ENCODE measurements around the gene HPSE2. TPM values are rescaled to one million over a fixed set of nuclear protein-coding genes. Genes with fewer than 3 reads are reported as not detected.
A peak's percentile ranks its signal among the peaks of the same experiment; 100 is the strongest.

HPSE2 gene
- total RNA-seq, 1 experiment from 2014 or later = 0.20 TPM

GRCh38 chr10:98423691-98424120, 811.9 kb downstream of the HPSE2 start:
- H3K14ac ChIP-seq (ENCODE audit: insufficient read depth, low read length) = no peak overlapping the region
- H2BK12ac ChIP-seq (ENCODE audit: insufficient read length, low read depth, low read length) = no peak overlapping the region
- no peak overlapping the region for H2BK20ac ChIP-seq (ENCODE audit: low read depth, low read length, poor library complexity, severe bottlenecking)
- no peak overlapping the region for H4K8ac ChIP-seq (replicated peaks; ENCODE audit: insufficient read length, low read depth, low read length)
- H3K27ac ChIP-seq (ENCODE audit: insufficient read length, low read depth, low read length) = no peak overlapping the region
- H3K23me2 ChIP-seq (ENCODE audit: insufficient read length, low read depth, low read length, poor library complexity, severe bottlenecking) = no peaks in the 10 kb centered on the region
- no peak overlapping the region for H4K91ac ChIP-seq (ENCODE audit: insufficient read length, low read depth, low read length)
- H3K23ac ChIP-seq (ENCODE audit: insufficient read length, low read depth, low read length) = no peak overlapping the region
- H3K4me1 Mint-ChIP-seq = peaks cover 2% of the 10 kb centered on the region in 2 experiments; a peak in 2 of 4 replicates
- H3T11ph ChIP-seq (ENCODE audit: low read length) = no peak overlapping the region
- TF ChIP-seq, protein P1, sequence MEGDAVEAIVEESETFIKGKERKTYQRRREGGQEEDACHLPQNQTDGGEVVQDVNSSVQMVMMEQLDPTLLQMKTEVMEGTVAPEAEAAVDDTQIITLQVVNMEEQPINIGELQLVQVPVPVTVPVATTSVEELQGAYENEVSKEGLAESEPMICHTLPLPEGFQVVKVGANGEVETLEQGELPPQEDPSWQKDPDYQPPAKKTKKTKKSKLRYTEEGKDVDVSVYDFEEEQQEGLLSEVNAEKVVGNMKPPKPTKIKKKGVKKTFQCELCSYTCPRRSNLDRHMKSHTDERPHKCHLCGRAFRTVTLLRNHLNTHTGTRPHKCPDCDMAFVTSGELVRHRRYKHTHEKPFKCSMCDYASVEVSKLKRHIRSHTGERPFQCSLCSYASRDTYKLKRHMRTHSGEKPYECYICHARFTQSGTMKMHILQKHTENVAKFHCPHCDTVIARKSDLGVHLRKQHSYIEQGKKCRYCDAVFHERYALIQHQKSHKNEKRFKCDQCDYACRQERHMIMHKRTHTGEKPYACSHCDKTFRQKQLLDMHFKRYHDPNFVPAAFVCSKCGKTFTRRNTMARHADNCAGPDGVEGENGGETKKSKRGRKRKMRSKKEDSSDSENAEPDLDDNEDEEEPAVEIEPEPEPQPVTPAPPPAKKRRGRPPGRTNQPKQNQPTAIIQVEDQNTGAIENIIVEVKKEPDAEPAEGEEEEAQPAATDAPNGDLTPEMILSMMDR (conservative IDR thresholded peaks at IDR 0.05) = peak; percentile 75
- H2BK5ac ChIP-seq (ENCODE audit: insufficient read length, low read length) = no peak overlapping the region
- no peak overlapping the region for H4K5ac ChIP-seq (ENCODE audit: insufficient read length, low read depth, low read length)
- H3K56ac ChIP-seq (ENCODE audit: insufficient read length, low read depth, low read length) = no peak overlapping the region
- no peak overlapping the region for H2AK5ac ChIP-seq (ENCODE audit: insufficient read length, low read length)
- no peak overlapping the region for H3K4me2 ChIP-seq (ENCODE audit: insufficient read depth, insufficient read length, low read length)
- H3K18ac ChIP-seq (ENCODE audit: insufficient read length, low read depth, low read length) = no peak overlapping the region
- H3K27me3 Mint-ChIP-seq (ENCODE audit: low read depth) = no peaks in the 10 kb centered on the region
- no peaks in the 10 kb centered on the region for H3K9me3 ChIP-seq (ENCODE audit: control insufficient read depth, low read depth, low read length)
- no peaks in the 10 kb centered on the region for H3K9me3 Mint-ChIP-seq
- no peak overlapping the region for H3K4ac ChIP-seq (ENCODE audit: low read depth, low read length)
- H3K79me2 ChIP-seq (ENCODE audit: insufficient read depth, low read length) = no peaks in the 10 kb centered on the region
- H3K27me3 ChIP-seq (ENCODE audit: insufficient read depth, low read length) = no peaks in the 10 kb centered on the region
- no peaks in the 10 kb centered on the region for H4K20me1 ChIP-seq (ENCODE audit: control insufficient read depth, insufficient read depth, insufficient read length)
- no peak overlapping the region for H3K9ac ChIP-seq (ENCODE audit: extremely low read depth, insufficient read length, low read length)
- no peak overlapping the region for H2AFZ ChIP-seq (ENCODE audit: low read length)
- H3K36me3 Mint-ChIP-seq (ENCODE audit: insufficient read depth in 1 of 3, low read depth in 3 of 3) = peaks cover 0 to 12% (median 4%) of the 10 kb centered on the region in 3 experiments; a peak in 3 of 7 replicates
- no peak overlapping the region for H3K4me3 Mint-ChIP-seq
- no peak overlapping the region for H2BK120ac ChIP-seq (ENCODE audit: low read depth, low read length, poor library complexity, severe bottlenecking)
- H3K27ac Mint-ChIP-seq = no peak overlapping the region; a peak in 1 of 7 replicates
- H3K79me1 ChIP-seq (ENCODE audit: insufficient read depth, low read depth, low read length, poor library complexity, severe bottlenecking) = no peaks in the 10 kb centered on the region
- no peak overlapping the region for H2BK15ac ChIP-seq (ENCODE audit: low read depth, low read length)
- DNase-seq = peak; percentile 85
- no CpG with 5 or more reads among the region's 9 CpGs for WGBS (ENCODE audit: extremely low coverage, insufficient read length, low lambda C conversion rate)
- no peaks in the 10 kb centered on the region for H3K4me1 ChIP-seq (ENCODE audit: insufficient read depth, low read length)
